Vagina (tissue), 2 donors: Measurements from ENCODE around the gene OR51E1.

Experiments used
- POLR2A ChIP-seq, 2 donors: fragments of 450-650 bp; IDR thresholded peaks; one replicate each; pipeline ENCODE4 v1.6.1; 2017; ENCODE audit warnings: antibody characterized with exemption in 2 of 2, mild to moderate bottlenecking in 2 of 2, moderate library complexity in 2 of 2
- POLR2AphosphoS5 ChIP-seq, 2 donors: sonication (generic); formaldehyde crosslinking; IDR thresholded peaks; one replicate each; pipeline ENCODE4 v1.9.0; 2017; ENCODE audit warnings: antibody characterized with exemption in 2 of 2, mild to moderate bottlenecking in 2 of 2, low read depth in 1 of 2; ENCODE audit not compliant: insufficient read depth in 1 of 2
- TF ChIP-seq, protein P1 (sequence below), 3 experiments: fragments of 450-650 bp in 2 of 3; fragments of 200-600 bp in 1 of 3; sonication (generic) in 1 of 3; IDR thresholded peaks; one replicate each; pipeline ENCODE4 v1.5.1; 2017 to 2019; ENCODE audit warnings: antibody characterized with exemption in 3 of 3, mild to moderate bottlenecking in 2 of 3, moderate library complexity in 2 of 3

DNA sequence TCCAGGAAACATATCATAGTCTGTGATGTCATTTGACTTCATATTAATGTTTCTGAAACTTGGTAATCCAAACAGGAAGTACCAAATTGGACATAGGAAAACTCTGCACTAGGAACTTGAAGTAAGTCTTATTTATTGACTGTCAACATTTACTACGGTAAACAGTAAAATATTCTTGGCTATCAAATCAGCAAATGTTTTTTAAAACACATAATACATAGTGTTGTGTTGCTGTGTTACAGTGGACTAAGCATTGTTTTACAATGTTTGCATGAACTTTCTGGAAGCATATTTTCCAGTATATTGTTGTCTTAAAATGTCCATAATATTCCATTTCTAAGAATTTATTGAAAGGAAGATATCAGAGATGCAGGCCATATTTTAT, 56.6 kb downstream of the OR51E1 start:
- TF ChIP-seq, protein P1, sequence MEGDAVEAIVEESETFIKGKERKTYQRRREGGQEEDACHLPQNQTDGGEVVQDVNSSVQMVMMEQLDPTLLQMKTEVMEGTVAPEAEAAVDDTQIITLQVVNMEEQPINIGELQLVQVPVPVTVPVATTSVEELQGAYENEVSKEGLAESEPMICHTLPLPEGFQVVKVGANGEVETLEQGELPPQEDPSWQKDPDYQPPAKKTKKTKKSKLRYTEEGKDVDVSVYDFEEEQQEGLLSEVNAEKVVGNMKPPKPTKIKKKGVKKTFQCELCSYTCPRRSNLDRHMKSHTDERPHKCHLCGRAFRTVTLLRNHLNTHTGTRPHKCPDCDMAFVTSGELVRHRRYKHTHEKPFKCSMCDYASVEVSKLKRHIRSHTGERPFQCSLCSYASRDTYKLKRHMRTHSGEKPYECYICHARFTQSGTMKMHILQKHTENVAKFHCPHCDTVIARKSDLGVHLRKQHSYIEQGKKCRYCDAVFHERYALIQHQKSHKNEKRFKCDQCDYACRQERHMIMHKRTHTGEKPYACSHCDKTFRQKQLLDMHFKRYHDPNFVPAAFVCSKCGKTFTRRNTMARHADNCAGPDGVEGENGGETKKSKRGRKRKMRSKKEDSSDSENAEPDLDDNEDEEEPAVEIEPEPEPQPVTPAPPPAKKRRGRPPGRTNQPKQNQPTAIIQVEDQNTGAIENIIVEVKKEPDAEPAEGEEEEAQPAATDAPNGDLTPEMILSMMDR (IDR thresholded peaks at IDR 0.05): no peak
- TF ChIP-seq POLR2A (IDR thresholded peaks at IDR 0.05) (no peak), POLR2AphosphoS5 (IDR thresholded peaks at IDR 0.05; ENCODE audit: insufficient read depth in 1 of 2, low read depth in 1 of 2) (no peak)
